ENCODE results near the gene DYRK1B. TPM values are rescaled to one million over a fixed set of nuclear protein-coding genes. Genes with fewer than 3 reads are reported as not detected.

The DYRK1B gene
- total RNA-seq: 4.1 and 14.3 TPM in 2 replicates

GRCh38 chr19:39833464-39834286, at the start of gene DYRK1B:
Gene DYRK1B (minus strand): TSS chr19:39834162. CDS start chr19:39831867, 2,295 bp downstream.

GRCh38 chr19:39845933-39846677, 12.1 kb upstream of the DYRK1B start, which contains the start of gene FBL:
Gene FBL (minus strand): TSS chr19:39846379. CDS start chr19:39846300, 79 bp downstream.

GRCh38 chr19:39778763-39779162, 55.2 kb downstream of the DYRK1B start, which contains the start of gene LEUTX:
Gene LEUTX (plus strand): TSS chr19:39778854. CDS start chr19:39778921, 67 bp downstream.

Other genes with a start within 250 kb of the DYRK1B start
- gene LGALS13, start 231.6 kb downstream of the DYRK1B start, total RNA-seq: not detected in 2 replicates
- not detected in 2 replicates for gene LGALS16, start 178.2 kb downstream of the DYRK1B start, total RNA-seq
- gene LGALS14, start 129.7 kb downstream of the DYRK1B start, total RNA-seq: not detected in 2 replicates
- gene CLC, start 96.1 kb downstream of the DYRK1B start, total RNA-seq: not detected in 2 replicates
- not detected in 2 replicates for gene LEUTX, start 55.3 kb downstream of the DYRK1B start, total RNA-seq
- gene FBL, start 12.2 kb upstream of the DYRK1B start, total RNA-seq: 140 and 218 TPM in 2 replicates
- gene FCGBP, start 100.5 kb upstream of the DYRK1B start, total RNA-seq: 1.4 and 2.3 TPM in 2 replicates
- 84.1 and 118 TPM in 2 replicates for gene PSMC4, start 137.0 kb upstream of the DYRK1B start, total RNA-seq
- gene ZNF546, start 162.9 kb upstream of the DYRK1B start, total RNA-seq: 0.68 and 3.0 TPM in 2 replicates
- 4.8 and 20.2 TPM in 2 replicates for gene ZNF780B, start 222.1 kb upstream of the DYRK1B start, total RNA-seq